HepG2 (cell line): ENCODE results near the gene SMARCD1. TPM values are rescaled to one million over a fixed set of nuclear protein-coding genes. Genes with fewer than 3 reads are reported as not detected.

ENCODE experiments used
- ATF6 ChIP-seq: sonication (generic); formaldehyde crosslinking; conservative IDR thresholded peaks from 2 replicates; pipeline ENCODE4 v1.4.0; 2020; ENCODE audit warnings: missing genetic modification reagents
- BORCS8-MEF2B ChIP-seq: sonication (generic); formaldehyde crosslinking; IDR thresholded peaks from 2 replicates; pipeline ENCODE4 v1.8.0; 2022; ENCODE audit warnings: mild to moderate bottlenecking, missing genetic modification reagents
- DZIP1 ChIP-seq: sonication (generic); formaldehyde crosslinking; IDR thresholded peaks from 2 replicates; pipeline ENCODE4 v1.5.0; 2020; ENCODE audit warnings: mild to moderate bottlenecking, missing genetic modification reagents
- FOSL2 ChIP-seq: sonication (generic); formaldehyde crosslinking; IDR thresholded peaks from 2 replicates; pipeline ENCODE4 v1.4.0; 2020; ENCODE audit warnings: missing genetic modification reagents
- HDAC1 ChIP-seq: sonication (generic); formaldehyde crosslinking; IDR thresholded peaks from 2 replicates; pipeline ENCODE4 v1.5.1; 2020; ENCODE audit warnings: mild to moderate bottlenecking, missing genetic modification reagents
- HNF1A ChIP-seq, 2 experiments: sonication (generic) in 1 of 2; formaldehyde crosslinking in 1 of 2; IDR thresholded peaks; 2 replicates each; pipeline versions ENCODE4 v1.4.0 to v1.6.1; 2016 to 2020; ENCODE audit warnings: borderline replicate concordance in 1 of 2, low read depth in 1 of 2, mild to moderate bottlenecking in 1 of 2, missing genetic modification reagents in 1 of 2
- HOXA9 ChIP-seq: sonication (generic); formaldehyde crosslinking; IDR thresholded peaks from 2 replicates; pipeline ENCODE4 v1.8.1; 2022; ENCODE audit warnings: missing genetic modification reagents, mild to moderate bottlenecking, moderate library complexity, borderline replicate concordance
- SP140L ChIP-seq: sonication (generic); formaldehyde crosslinking; IDR thresholded peaks from 2 replicates; pipeline ENCODE4 v1.4.0; 2020; ENCODE audit warnings: missing genetic modification reagents, borderline replicate concordance
- TBL1XR1 ChIP-seq: fragments of 150-350 bp; IDR thresholded peaks from 2 replicates; pipeline ENCODE4 v1.6.1; 2014; ENCODE audit warnings: borderline replicate concordance, low read length; ENCODE audit not compliant: partially characterized antibody
- ZNF10 ChIP-seq: sonication (generic); formaldehyde crosslinking; IDR thresholded peaks from 2 replicates; pipeline ENCODE4 v1.4.0; 2020; ENCODE audit warnings: mild to moderate bottlenecking, low read depth, missing genetic modification reagents, borderline replicate concordance
- ZNF550 ChIP-seq: sonication (generic); formaldehyde crosslinking; IDR thresholded peaks from 2 replicates; pipeline ENCODE4 v1.4.0; 2020; ENCODE audit warnings: mild to moderate bottlenecking, missing genetic modification reagents, borderline replicate concordance
- ZNF577 ChIP-seq: sonication (generic); formaldehyde crosslinking; IDR thresholded peaks from 2 replicates; pipeline ENCODE4 v1.4.0; 2020; ENCODE audit warnings: mild to moderate bottlenecking, low read depth, missing genetic modification reagents, borderline replicate concordance
- polyA plus RNA-seq, 8 experiments: library from polyadenylated mRNA; depleted of rRNA in 3 of 8; stranded (reverse) in 7 of 8; unstranded in 1 of 8; fragments of >200 nt; fragmentation: Illumina TruSeq in 4 of 8; extraction: Trizol in 4 of 8; gene quantifications; 2 replicates each; pipeline versions ENCODE4 v1.2.1 to v1.2.3, GENCODE V29; 2011 to 2016; ENCODE audit warnings: low read depth in 4 of 8, missing spikeins in 1 of 8, mixed read lengths in 1 of 8; ENCODE audit not compliant: insufficient read depth in 1 of 8
- total RNA-seq, 5 experiments: library from RNA; depleted of rRNA; stranded (reverse); fragments of >200 nt; fragmentation: Illumina TruSeq; extraction: Trizol; gene quantifications; 2 replicates each; pipeline ENCODE4 v1.2.3, GENCODE V29; 2016; ENCODE audit warnings: low read depth in 1 of 5
- TF ChIP-seq, protein P1 (sequence below): sonication (generic); formaldehyde crosslinking; IDR thresholded peaks from 2 replicates; pipeline ENCODE4 v1.4.0; 2020; ENCODE audit warnings: mild to moderate bottlenecking, low read depth, missing genetic modification reagents
- TF ChIP-seq, protein P2 (sequence below): sonication (generic); formaldehyde crosslinking; IDR thresholded peaks from 2 replicates; pipeline ENCODE4 v1.5.0; 2020; ENCODE audit warnings: mild to moderate bottlenecking, missing genetic modification reagents

Gene SMARCD1
- total and polyA plus RNA-seq, 2 of the 13 experiments (the other 11 are each of a cell fraction or from before 2014, with no cell fraction given): 51.7 to 54.6 TPM

GRCh38 chr12:50112456-50113218 is 27.5 kb downstream of the SMARCD1 start (continued):
- TF ChIP-seq DZIP1 (CRISPR knock-in tag) (no peak), FOSL2 (CRISPR knock-in tag) (no peak), TBL1XR1 (no peak), ZNF577 (CRISPR knock-in tag) (no peak), BORCS8-MEF2B (CRISPR knock-in tag) (peak; percentile 44; the same call in 1 of the 2 replicates), ZNF10 (CRISPR knock-in tag) (0 out of 2 replicates have a peak, but pooled peaks have one; percentile 29), HOXA9 (CRISPR knock-in tag) (no peak), ZNF550 (CRISPR knock-in tag) (no peak), SP140L (CRISPR knock-in tag) (no peak), HDAC1 (CRISPR knock-in tag) (peak; percentile 75; the same call in 1 of the 2 replicates), ATF6 (CRISPR knock-in tag) (no peak), HNF1A (IDR thresholded peaks at IDR 0.05; ENCODE audit: low read depth) (no peak), HNF1A (CRISPR knock-in tag; IDR thresholded peaks at IDR 0.05; ENCODE audit: borderline replicate concordance) (0 out of 2 replicates have a peak, but pooled peaks have one; percentile 10)
- TF ChIP-seq, protein P1, sequence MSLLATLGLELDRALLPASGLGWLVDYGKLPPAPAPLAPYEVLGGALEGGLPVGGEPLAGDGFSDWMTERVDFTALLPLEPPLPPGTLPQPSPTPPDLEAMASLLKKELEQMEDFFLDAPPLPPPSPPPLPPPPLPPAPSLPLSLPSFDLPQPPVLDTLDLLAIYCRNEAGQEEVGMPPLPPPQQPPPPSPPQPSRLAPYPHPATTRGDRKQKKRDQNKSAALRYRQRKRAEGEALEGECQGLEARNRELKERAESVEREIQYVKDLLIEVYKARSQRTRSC: no peak; the same call in 1 of the 2 replicates
- TF ChIP-seq, protein P2, sequence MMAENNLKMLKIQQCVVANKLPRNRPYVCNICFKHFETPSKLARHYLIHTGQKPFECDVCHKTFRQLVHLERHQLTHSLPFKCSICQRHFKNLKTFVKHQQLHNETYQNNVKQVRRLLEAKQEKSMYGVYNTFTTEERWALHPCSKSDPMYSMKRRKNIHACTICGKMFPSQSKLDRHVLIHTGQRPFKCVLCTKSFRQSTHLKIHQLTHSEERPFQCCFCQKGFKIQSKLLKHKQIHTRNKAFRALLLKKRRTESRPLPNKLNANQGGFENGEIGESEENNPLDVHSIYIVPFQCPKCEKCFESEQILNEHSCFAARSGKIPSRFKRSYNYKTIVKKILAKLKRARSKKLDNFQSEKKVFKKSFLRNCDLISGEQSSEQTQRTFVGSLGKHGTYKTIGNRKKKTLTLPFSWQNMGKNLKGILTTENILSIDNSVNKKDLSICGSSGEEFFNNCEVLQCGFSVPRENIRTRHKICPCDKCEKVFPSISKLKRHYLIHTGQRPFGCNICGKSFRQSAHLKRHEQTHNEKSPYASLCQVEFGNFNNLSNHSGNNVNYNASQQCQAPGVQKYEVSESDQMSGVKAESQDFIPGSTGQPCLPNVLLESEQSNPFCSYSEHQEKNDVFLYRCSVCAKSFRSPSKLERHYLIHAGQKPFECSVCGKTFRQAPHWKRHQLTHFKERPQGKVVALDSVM (CRISPR knock-in tag): peak; percentile 95
